SU-DHL-6 (cell line): Measurements from ENCODE around the gene ALS2CL.

ENCODE experiments used
- CTCF ChIP-seq: fragments of 200-600 bp; sonication (generic); IDR thresholded peaks from one replicate; pipeline ENCODE4 v1.5.1; 2017; ENCODE audit warnings: antibody characterized with exemption, mild to moderate bottlenecking, low read length, moderate library complexity; ENCODE audit not compliant: insufficient read depth, poor library complexity, severe bottlenecking
- EZH2phosphoT487 ChIP-seq: fragments of 200-600 bp; sonication (generic), shearing (Covaris generic); conservative IDR thresholded peaks from 2 replicates; pipeline ENCODE4 v1.6.1; 2018; ENCODE audit warnings: mild to moderate bottlenecking, antibody characterized with exemption, low read length, moderate library complexity, mixed read lengths

GRCh38 chr3:46705022-46705530, 11.6 kb upstream of the ALS2CL start:
- TF ChIP-seq CTCF, result peak; percentile 93
- TF ChIP-seq EZH2phosphoT487, result no peak
